ENCODE measurements around the gene HCN3. TPM values are rescaled to one million over a fixed set of nuclear protein-coding genes. Genes with fewer than 3 reads are reported as not detected.
A peak's percentile ranks its signal among the peaks of the same experiment; 100 is the strongest.
"Not testable (repeated sequence)": the region's sequence is repeated elsewhere in the genome, so short reads cannot be mapped to it uniquely, and the experiment has no call there.

HCN3 gene
- total RNA-seq = 1 to 10 TPM; 3.5 to 3.8 TPM
- 2.2 TPM for polyA plus RNA-seq (ENCODE audit: insufficient read depth, low read depth, low replicate concordance)
- long read RNA-seq, donor 1, partial matches to known transcripts = 0 of 1 reads
- long read RNA-seq, donor 1, other reads (novel, unspliced or antisense) = 0 of 1 reads
- long read RNA-seq, donor 2 = 0 reads

- Histone ChIP-seq H3K4me1 (peaks cover 21% of the 10 kb centered on the region), H3K9me3 (no peaks in the 10 kb centered on the region), H3K27ac (peak within 1 kb of the TSS in 1 of 2 donors; percentile 53), H3K4me3 (peak within 1 kb of the TSS; percentile 67 to 75), H3K27me3 (no peaks in the 10 kb centered on the region), H3K36me3 (ENCODE audit: low read depth, missing control alignments) (no peaks in the 10 kb centered on the region)
- peak; percentile 99 for DNase-seq
- TF ChIP-seq CTCF (IDR thresholded peaks at IDR 0.05) (peak; percentile 44 to 69 (median 52)), POLR2A (IDR thresholded peaks at IDR 0.05) (no peak)
- intact Hi-C loops (cut with DNase I; ENCODE audit: low total_unique reads) = no loop called here
- 1% methylated on average over 23 to 65 of the region's 68 CpGs for WGBS, 2 donors
Observed at GRCh38 chr1:155277070-155277901, at the start of gene HCN3. Gene HCN3, plus strand, starts transcription at chr1:155277463. Its CDS starts 128 bp downstream, at chr1:155277591.

GRCh38 chr1:155228096-155228427 lies 49.2 kb upstream of the HCN3 start:
- Histone ChIP-seq H3K27ac (peak overlapping the region; percentile 52 to 81), H3K36me3 (ENCODE audit: low read depth, missing control alignments) (no peaks in the 10 kb centered on the region), H3K9me3 (no peaks in the 10 kb centered on the region), H3K4me3 (peak overlapping the region; percentile 38 to 88), H3K27me3 (no peaks in the 10 kb centered on the region), H3K4me1 (peaks cover 13% of the 10 kb centered on the region)
- TF ChIP-seq POLR2A (IDR thresholded peaks at IDR 0.05) = no peak
- no peak for TF ChIP-seq CTCF (IDR thresholded peaks at IDR 0.05)
- 44 to 46% methylated on average over 9 of the region's 9 CpGs for WGBS, 2 donors
- DNase-seq = no peak
- intact Hi-C loops (cut with DNase I; ENCODE audit: low total_unique reads) = no loop called here

GRCh38 chr1:155231302-155231701 lies 46.0 kb upstream of the HCN3 start:
- H3K27me3 ChIP-seq; H3K27ac ChIP-seq; H3K9me3 ChIP-seq; intact Hi-C loops (cut with DNase I; ENCODE audit: low total_unique reads); H3K4me3 ChIP-seq; H3K36me3 ChIP-seq (ENCODE audit: low read depth, missing control alignments); DNase-seq: not testable (repeated sequence)
- WGBS, 2 donors = 55 to 87% methylated on average over 3 of the region's 3 CpGs
- peaks cover 12% of the 10 kb centered on the region for H3K4me1 ChIP-seq

GRCh38 chr1:155232001-155232978 lies 45.0 kb upstream of the HCN3 start:
- 45 to 52% methylated on average over 3 to 13 of the region's 13 CpGs for WGBS, 2 donors
- H3K9me3 ChIP-seq; H3K4me1 ChIP-seq; H3K4me3 ChIP-seq; intact Hi-C loops (cut with DNase I; ENCODE audit: low total_unique reads); H3K27me3 ChIP-seq; H3K36me3 ChIP-seq (ENCODE audit: low read depth, missing control alignments): not testable (repeated sequence)
- H3K27ac ChIP-seq = peak overlapping the region in 1 of 2 donors; percentile 45
- peak; percentile 69 for DNase-seq

- H3K4me3 ChIP-seq; DNase-seq; H3K27ac ChIP-seq; intact Hi-C loops (cut with DNase I; ENCODE audit: low total_unique reads); H3K27me3 ChIP-seq; H3K9me3 ChIP-seq; H3K4me1 ChIP-seq; H3K36me3 ChIP-seq (ENCODE audit: low read depth, missing control alignments): not testable (repeated sequence)
- 90% methylated on average over 2 of the region's 5 CpGs; no CpG with 5 or more reads in 1 of the 2 donors for WGBS, 2 donors
Observed at GRCh38 chr1:155233502-155233901, 43.8 kb upstream of the HCN3 start.

GRCh38 chr1:155235375-155235774 lies 41.9 kb upstream of the HCN3 start:
- H3K27ac ChIP-seq; H3K4me3 ChIP-seq; H3K9me3 ChIP-seq; H3K4me1 ChIP-seq; DNase-seq; intact Hi-C loops (cut with DNase I; ENCODE audit: low total_unique reads); H3K27me3 ChIP-seq; H3K36me3 ChIP-seq (ENCODE audit: low read depth, missing control alignments): not testable (repeated sequence)
- 85 to 92% methylated on average over 6 to 7 of the region's 9 CpGs for WGBS, 2 donors

Data from testis (tissue), 5 donors.